NCI-H82 treated with DMSO at 0.1 percent for 48 hours (cell line): Measurements from ENCODE around the gene TSPAN17.
A peak's percentile ranks its signal among the peaks of the same experiment; 100 is the strongest.
"Not testable (repeated sequence)": the region's sequence is repeated elsewhere in the genome, so short reads cannot be mapped to it uniquely, and the experiment has no call there.

ENCODE experiments used
- DNase-seq: peaks from one replicate; lab custom pipeline; 2025; ENCODE audit not compliant: unreplicated experiment; lab: John Stamatoyannopoulos, UW

The TSPAN17 gene

GRCh38 chr5:176677209-176677939 is 30.1 kb downstream of the TSPAN17 start:
- no peak for DNase-seq

DNA sequence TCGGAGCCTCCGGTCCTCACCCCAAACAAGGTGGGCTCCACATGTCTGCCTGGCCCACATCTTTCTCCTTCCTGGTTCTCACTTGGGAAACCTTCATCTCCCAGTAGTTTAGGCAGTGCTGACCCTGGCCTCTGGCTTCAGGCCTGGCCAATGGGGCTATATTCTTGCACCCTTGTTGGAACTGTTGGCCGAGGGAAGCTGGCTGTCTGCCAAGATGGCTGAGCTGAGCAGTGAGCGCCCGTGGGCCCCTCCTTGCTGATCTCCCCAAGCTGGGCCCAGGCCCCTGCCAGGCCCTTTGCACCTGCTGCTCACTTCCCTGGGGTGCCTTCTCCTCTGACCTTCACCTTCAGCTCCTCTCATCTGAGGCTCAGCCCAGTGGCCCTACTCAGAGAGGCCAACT is 31.3 kb downstream of the TSPAN17 start:
- DNase-seq, result no peak

GRCh38 chr5:176679365-176680225 is 32.3 kb downstream of the TSPAN17 start:
- no peak for DNase-seq

DNA sequence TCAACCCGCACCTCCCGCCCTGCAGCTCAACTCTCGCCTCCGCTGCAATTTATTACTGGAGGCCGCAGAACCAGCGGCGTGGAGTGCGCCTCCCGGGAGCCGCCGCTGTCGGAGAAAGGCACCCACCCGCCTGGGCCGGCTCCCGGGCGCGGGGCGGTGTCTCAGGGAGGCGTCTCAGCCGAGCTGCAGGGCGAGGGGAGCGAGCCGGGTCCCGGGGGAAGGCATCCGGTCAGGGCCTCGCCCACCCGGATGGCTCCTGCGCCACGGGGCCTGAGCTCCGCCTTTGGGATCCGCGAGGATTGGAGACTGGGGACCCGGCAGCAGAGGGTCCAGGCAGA is 32.9 kb downstream of the TSPAN17 start:
- DNase-seq, result no peak

DNA sequence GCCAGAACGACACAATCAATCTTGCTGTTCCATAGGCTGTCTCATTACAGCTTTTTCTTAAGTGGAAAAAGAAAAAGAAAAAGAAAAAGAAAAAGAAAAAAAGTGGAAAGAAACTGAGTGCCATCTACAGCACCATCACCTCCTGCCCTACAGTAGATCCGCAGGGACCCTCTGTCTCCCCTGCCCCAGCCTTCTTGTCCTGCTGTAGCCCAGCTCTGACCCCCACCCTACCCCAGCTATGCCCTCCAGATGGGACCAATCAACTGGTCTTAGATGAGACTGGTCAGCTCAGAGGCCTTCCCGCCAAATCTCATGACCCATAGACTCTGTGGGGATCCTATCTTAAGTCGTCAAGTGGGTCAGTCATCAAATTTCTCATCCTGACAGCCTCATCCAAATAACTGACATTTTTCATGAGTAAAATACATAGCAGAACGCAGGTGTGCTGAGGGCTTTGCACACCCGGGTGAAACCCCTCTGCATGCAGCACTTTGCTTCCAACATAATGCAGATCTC is 34.8 kb downstream of the TSPAN17 start:
- DNase-seq, result no peak

- DNase-seq, result no peak
Observed at GRCh38 chr5:176685010-176685409, 37.7 kb downstream of the TSPAN17 start.

GRCh38 chr5:176687247-176687646 is 40.0 kb downstream of the TSPAN17 start:
- no peak for DNase-seq

DNA sequence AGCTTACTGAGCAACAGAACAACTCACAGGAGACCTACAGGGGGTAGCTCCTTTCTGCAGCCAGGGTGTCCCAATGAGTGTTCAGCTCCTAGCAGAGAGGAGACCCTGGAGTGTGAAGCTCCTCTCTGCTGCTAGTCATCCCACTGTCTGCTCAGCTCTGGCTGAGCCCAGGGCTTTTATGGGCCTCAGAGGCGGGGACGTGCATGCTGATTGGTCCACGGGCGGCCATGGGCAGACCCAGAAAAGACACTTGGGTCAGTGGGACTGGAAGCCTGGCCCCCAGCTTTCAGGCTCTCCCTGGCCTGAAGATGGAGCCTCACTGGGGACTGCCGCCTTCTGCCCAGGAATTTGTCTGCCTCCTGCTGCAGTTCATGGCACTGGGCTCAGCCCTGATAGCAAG is 40.6 kb downstream of the TSPAN17 start:
- DNase-seq, result no peak

DNA sequence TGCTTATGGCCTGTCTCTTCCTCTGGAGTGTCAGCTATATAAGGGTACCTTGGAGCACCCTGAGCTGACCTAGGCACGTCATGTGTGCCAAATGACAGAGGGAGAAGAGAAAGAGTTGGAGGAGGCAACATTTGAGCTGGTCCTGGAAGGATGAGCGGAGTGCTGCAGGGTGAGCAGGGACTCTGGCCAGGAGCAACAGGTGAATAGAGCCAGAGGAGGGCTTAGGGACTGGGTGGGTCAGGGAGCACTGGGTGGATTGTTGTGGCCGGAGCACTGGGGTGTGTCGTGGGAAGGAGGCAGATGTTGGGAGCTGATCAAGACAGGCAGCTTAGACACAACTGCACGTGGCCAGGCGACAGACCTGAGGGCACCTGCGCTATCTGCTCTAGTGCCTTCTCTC is 43.6 kb downstream of the TSPAN17 start:
- DNase-seq, result no peak

GRCh38 chr5:176691524-176691923 is 44.2 kb downstream of the TSPAN17 start:
- no peak for DNase-seq

DNA sequence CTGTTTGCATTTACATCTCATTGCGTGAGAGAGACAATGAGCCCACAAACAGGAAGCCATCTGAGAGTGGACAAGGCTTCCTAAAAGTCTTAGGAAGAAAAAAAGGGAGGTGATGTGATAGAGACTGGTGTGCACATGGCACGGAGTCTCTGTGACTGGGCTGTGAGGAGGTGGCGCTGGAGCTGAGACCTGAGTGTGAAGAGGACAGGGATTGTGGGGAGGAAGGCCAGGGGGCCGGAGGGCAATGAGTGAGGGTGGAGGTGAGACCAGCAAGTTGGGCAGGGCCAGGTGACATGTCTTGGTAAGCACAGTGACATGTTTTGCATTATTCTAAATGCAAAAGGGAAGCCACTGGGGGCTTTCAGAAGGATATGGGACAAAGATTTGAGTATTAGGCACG is 45.0 kb downstream of the TSPAN17 start:
- no peak for DNase-seq

- DNase-seq, result no peak
Observed at GRCh38 chr5:176692839-176693476, 45.7 kb downstream of the TSPAN17 start.

DNA sequence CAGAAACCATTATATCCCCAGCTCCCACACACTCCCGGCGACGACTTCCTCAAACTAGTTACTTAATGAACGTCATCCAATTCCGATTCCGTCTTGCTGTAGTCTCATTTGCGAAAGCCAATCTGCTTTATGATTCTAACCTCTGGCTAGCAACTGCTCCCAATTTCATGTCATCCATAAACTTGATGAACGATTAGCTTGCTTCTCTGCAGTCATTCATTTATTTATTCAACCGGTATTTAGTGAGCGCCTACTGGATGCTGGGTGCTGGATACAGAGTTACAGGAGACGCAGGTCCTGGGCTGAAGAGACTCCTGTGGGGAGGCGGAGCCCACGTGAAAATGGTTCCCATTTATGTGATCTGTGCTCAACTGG is 46.2 kb downstream of the TSPAN17 start:
- no peak for DNase-seq

DNA sequence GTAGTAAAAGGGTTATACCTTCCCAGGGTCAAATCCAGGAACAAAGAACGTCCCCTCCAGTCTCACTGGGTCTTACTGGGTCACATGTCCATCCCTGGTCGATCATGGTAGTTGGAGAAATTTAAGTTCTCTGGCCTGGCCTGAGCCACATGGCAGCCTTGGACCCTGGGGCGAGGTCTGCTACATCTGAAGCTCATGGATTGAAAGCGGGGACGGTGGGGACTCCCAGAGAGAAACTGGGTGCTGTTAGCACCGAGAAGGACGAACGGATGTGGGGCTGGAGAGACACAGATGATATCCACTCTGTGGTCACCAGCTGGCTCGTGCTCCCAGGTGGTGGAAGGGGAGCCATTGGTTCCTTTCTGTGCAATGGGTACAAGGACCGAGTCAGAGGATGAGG is 46.9 kb downstream of the TSPAN17 start:
- no peak for DNase-seq

GRCh38 chr5:176694631-176695030 is 47.3 kb downstream of the TSPAN17 start:
- DNase-seq, result no peak

GRCh38 chr5:176695073-176695472 is 47.8 kb downstream of the TSPAN17 start:
- no peak for DNase-seq

- no peak for DNase-seq
Observed at GRCh38 chr5:176697267-176697933, 50.1 kb downstream of the TSPAN17 start.

DNA sequence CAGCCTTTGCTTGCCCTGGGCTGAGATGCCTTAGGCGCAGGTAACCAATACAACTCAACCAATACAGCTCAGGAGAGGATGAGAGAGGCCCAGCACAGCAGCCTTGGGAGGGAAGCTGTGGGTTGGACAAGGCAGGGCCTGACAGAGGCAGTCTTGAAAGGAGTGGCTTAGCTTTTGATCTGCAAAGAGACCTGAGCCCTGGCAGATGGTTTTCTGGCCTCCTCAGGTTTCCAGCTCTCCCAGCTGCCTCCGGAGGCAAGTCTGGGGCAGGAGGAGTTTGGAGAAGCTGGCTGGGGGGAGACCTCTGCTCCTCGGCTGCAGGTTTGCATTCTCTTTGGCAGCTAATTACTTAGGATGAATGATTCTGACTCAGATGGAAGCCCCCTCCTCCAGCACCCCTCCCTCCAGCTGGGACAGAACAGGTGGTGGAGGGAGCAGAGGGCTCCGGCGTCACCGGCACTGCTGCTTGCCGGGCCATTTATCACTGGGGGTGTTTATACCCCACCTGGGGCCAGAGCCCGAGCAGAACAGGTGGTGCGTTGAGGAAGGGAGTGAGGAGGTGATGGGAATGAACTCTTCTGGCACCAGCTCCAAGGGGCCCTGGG is 50.8 kb downstream of the TSPAN17 start:
- DNase-seq, result peak; percentile 89

GRCh38 chr5:176699446-176699845 is 52.2 kb downstream of the TSPAN17 start:
- not testable (repeated sequence) for DNase-seq

- no peak for DNase-seq
Observed at GRCh38 chr5:176700239-176700847, 53.1 kb downstream of the TSPAN17 start.
